Left lobe of liver (tissue), 2 donors: Measurements from ENCODE around the gene TEX38. TPM values are rescaled to one million over a fixed set of nuclear protein-coding genes. Genes with fewer than 3 reads are reported as not detected.
"Not testable (repeated sequence)": the region's sequence is repeated elsewhere in the genome, so short reads cannot be mapped to it uniquely, and the experiment has no call there.

ENCODE experiments used
- ATAC-seq: fragments of 200-7000 bp; cut with Tn5 transposase; one replicate; pipeline ENCODE4 v1.9.1; 2020; ENCODE audit warnings: mild to moderate bottlenecking, moderate library complexity
- DNase-seq: peaks from one replicate; pipeline ENCODE4 v3.0.0-alpha.2; 2020; ENCODE audit warnings: low spot score
- total RNA-seq: library from RNA; stranded (reverse); gene quantifications from one replicate; pipeline ENCODE4 v1.2.1, GENCODE V29; 2021
- donor health status: DM: no; HTN: no; CAD: no; lungs with moderate emphysema.
- donor health status: DM: no; HTN: yes; CAD: no.

Gene TEX38
- total RNA-seq, 1 donor from 2014 or later, result not detected

GRCh38 chr1:46687093-46687659 is 15.5 kb downstream of the TEX38 start:
- DNase-seq, result peak; percentile 87
- ATAC-seq, result peak; percentile 94

- peak; percentile 29 for ATAC-seq
- no peak for DNase-seq
Observed at GRCh38 chr1:46687921-46688509, 16.4 kb downstream of the TEX38 start.

- no peak for ATAC-seq
Observed at GRCh38 chr1:46689356-46689755, 17.7 kb downstream of the TEX38 start.

GRCh38 chr1:46689897-46690296 is 18.2 kb downstream of the TEX38 start:
- no peak for DNase-seq
- no peak for ATAC-seq

More at GRCh38 chr1:46689356-46689755, 17.7 kb downstream of the TEX38 start:
- no peak for DNase-seq

GRCh38 chr1:46690931-46691421 is 19.3 kb downstream of the TEX38 start:
- DNase-seq (no peak), ATAC-seq (no peak)

- ATAC-seq (no peak), DNase-seq (no peak)
Observed at GRCh38 chr1:46691997-46692790, 20.5 kb downstream of the TEX38 start.

- no peak for ATAC-seq
Observed at GRCh38 chr1:46692811-46693770, 21.4 kb downstream of the TEX38 start.

GRCh38 chr1:46694676-46695075 is 23.0 kb downstream of the TEX38 start:
- DNase-seq, ATAC-seq: not testable (repeated sequence)

More at GRCh38 chr1:46692811-46693770, 21.4 kb downstream of the TEX38 start:
- DNase-seq, result no peak

- ATAC-seq, result no peak
- no peak for DNase-seq
Observed at GRCh38 chr1:46697053-46697452, 25.4 kb downstream of the TEX38 start.

- no peak for ATAC-seq
- no peak for DNase-seq
Observed at GRCh38 chr1:46699666-46700065, 28.0 kb downstream of the TEX38 start.

GRCh38 chr1:46703927-46704641 is 32.4 kb downstream of the TEX38 start:
- DNase-seq, result no peak
- no peak for ATAC-seq

- ATAC-seq (no peak), DNase-seq (no peak)
Observed at GRCh38 chr1:46705408-46705807, 33.8 kb downstream of the TEX38 start.

- DNase-seq, result no peak
- no peak for ATAC-seq
Observed at GRCh38 chr1:46708121-46708520, 36.5 kb downstream of the TEX38 start.

GRCh38 chr1:46714976-46715375 is 43.3 kb downstream of the TEX38 start:
- ATAC-seq (no peak), DNase-seq (no peak)

GRCh38 chr1:46717654-46718053 is 46.0 kb downstream of the TEX38 start:
- ATAC-seq, result no peak

GRCh38 chr1:46718340-46718726 is 46.7 kb downstream of the TEX38 start:
- ATAC-seq, result peak; percentile 10
- DNase-seq, result no peak

More at GRCh38 chr1:46717654-46718053, 46.0 kb downstream of the TEX38 start:
- no peak for DNase-seq

- ATAC-seq (peak; percentile 98), DNase-seq (peak; percentile 99)
Observed at GRCh38 chr1:46718727-46719622, 47.3 kb downstream of the TEX38 start, which contains the start of gene EFCAB14. EFCAB14 (minus strand) TSS chr1:46719114; CDS start chr1:46718087, 1,027 bp downstream.

GRCh38 chr1:46719689-46720088 is 48.0 kb downstream of the TEX38 start:
- no peak for DNase-seq
- no peak for ATAC-seq

GRCh38 chr1:46720319-46720718 is 48.7 kb downstream of the TEX38 start:
- not testable (repeated sequence) for DNase-seq

More at GRCh38 chr1:46720319-46720718, 48.7 kb downstream of the TEX38 start:
- not testable (repeated sequence) for ATAC-seq
